ENCODE results near the gene WNT9A. TPM values are rescaled to one million over a fixed set of nuclear protein-coding genes. Genes with fewer than 3 reads are reported as not detected.

WNT9A gene
- total and polyA plus RNA-seq, 2 of the 4 experiments (the other 2 are of a cell fraction): 0.18 to 0.36 TPM

GRCh38 chr1:227886993-227887696, 60.6 kb downstream of the WNT9A start:
- Histone ChIP-seq H4K20me1 (ENCODE audit: insufficient read depth, low read length) (no peaks in the 10 kb centered on the region), H2AFZ (replicated peaks; ENCODE audit: low read length, poor library complexity) (peak overlapping the region; percentile 67), H3K18ac (ENCODE audit: low read depth, low read length) (no peak overlapping the region; the same call in 1 of the 2 replicates), H3K27me3 (ENCODE audit: control insufficient read depth, insufficient read depth, low read length) (peaks cover 2% of the 10 kb centered on the region; the same call in 1 of the 2 replicates), H2AK9ac (replicated peaks; ENCODE audit: low read depth, low read length, poor library complexity) (no peak overlapping the region), H3K4ac (ENCODE audit: low read depth, low read length) (no peak overlapping the region), H3K4me3 (ENCODE audit: insufficient read depth, low read depth, low read length) (no peak overlapping the region; the same call in 1 of the 2 replicates), H3K9ac (ENCODE audit: low read depth, low read length) (no peak overlapping the region), H2BK15ac (ENCODE audit: low read depth, low read length) (no peak overlapping the region), H3K27ac (ENCODE audit: insufficient read depth, low read length) (no peak overlapping the region), H3K56ac (ENCODE audit: extremely low read depth, insufficient read depth, low read length) (no peak overlapping the region), H3K9me3 (ENCODE audit: control insufficient read depth, insufficient read depth, low read length) (no peaks in the 10 kb centered on the region), H3K36me3 (ENCODE audit: control insufficient read depth, insufficient read depth, low read length) (no peaks in the 10 kb centered on the region), H3K4me1 (ENCODE audit: control insufficient read depth, insufficient read depth, low read length) (no peaks in the 10 kb centered on the region; the same call in 1 of the 2 replicates), H2BK20ac (ENCODE audit: low read depth, low read length) (no peak overlapping the region), H2AK5ac (ENCODE audit: low read depth, low read length) (no peak overlapping the region), H3K4me2 (ENCODE audit: low read depth, low read length) (peak overlapping the region; percentile 33; the same call in 1 of the 2 replicates), H2BK5ac (ENCODE audit: low read depth, low read length, poor library complexity, severe bottlenecking) (no peak overlapping the region), H4K8ac (ENCODE audit: low read depth in 2 of 2, low read length in 2 of 2) (no peak overlapping the region), H3K14ac (replicated peaks; ENCODE audit: low read depth, low read length) (no peak overlapping the region), H3K9me1 (ENCODE audit: insufficient read depth, low read length) (no peaks in the 10 kb centered on the region), H3K79me1 (ENCODE audit: low read depth in 1 of 2, low read length in 2 of 2) (no peaks in the 10 kb centered on the region), H4K5ac (ENCODE audit: low read depth, low read length) (peak overlapping the region; percentile 29; the same call in 1 of the 2 replicates), H4K91ac (ENCODE audit: insufficient read depth, low read depth, low read length) (no peak overlapping the region), H3K23ac (ENCODE audit: low read depth, low read length) (no peak overlapping the region), H2BK120ac (ENCODE audit: low read depth, low read length) (no peak overlapping the region)
- in situ Hi-C loops (cut with MboI; ENCODE audit: low sequenced_read_pairs): no loop called here
- dilution Hi-C loops (cut with HindIII; ENCODE audit: low sequenced_read_pairs, unreplicated experiment): no loop called here
- ChIA-PET POLR2A (ENCODE audit: unreplicated experiment) (no interaction called here), CTCF (no interaction called here)
- 4% methylated on average over 8 of the region's 30 CpGs; no CpG with 5 or more reads in 1 of the 2 experiments for WGBS, 2 experiments (ENCODE audit: extremely low coverage in 2 of 2, insufficient read length in 1 of 2)
- ATAC-seq (ENCODE audit: low read depth) (peak; percentile 72), DNase-seq (peak; percentile 45)
- no TSS peak for BruUV-seq (replicated peaks)
- intact Hi-C loops (cut with micrococcal nuclease): no loop called here
- TF ChIP-seq MAZ (IDR thresholded peaks at IDR 0.05; ENCODE audit: borderline replicate concordance, low read depth, low read length): no peak
- no peak for TF ChIP-seq NFE2L2 (IDR thresholded peaks at IDR 0.05; ENCODE audit: low read depth, low read length)
- no peak for TF ChIP-seq CEBPB (IDR thresholded peaks at IDR 0.05; ENCODE audit: low read depth, low read length)
